ENCODE measurements around the gene CAMSAP2. TPM values are rescaled to one million over a fixed set of nuclear protein-coding genes. Genes with fewer than 3 reads are reported as not detected.
"Not testable (repeated sequence)": the region's sequence is repeated elsewhere in the genome, so short reads cannot be mapped to it uniquely, and the experiment has no call there.

The CAMSAP2 gene
- total RNA-seq, 1 donor from 2014 or later = 21.4 TPM

DNA sequence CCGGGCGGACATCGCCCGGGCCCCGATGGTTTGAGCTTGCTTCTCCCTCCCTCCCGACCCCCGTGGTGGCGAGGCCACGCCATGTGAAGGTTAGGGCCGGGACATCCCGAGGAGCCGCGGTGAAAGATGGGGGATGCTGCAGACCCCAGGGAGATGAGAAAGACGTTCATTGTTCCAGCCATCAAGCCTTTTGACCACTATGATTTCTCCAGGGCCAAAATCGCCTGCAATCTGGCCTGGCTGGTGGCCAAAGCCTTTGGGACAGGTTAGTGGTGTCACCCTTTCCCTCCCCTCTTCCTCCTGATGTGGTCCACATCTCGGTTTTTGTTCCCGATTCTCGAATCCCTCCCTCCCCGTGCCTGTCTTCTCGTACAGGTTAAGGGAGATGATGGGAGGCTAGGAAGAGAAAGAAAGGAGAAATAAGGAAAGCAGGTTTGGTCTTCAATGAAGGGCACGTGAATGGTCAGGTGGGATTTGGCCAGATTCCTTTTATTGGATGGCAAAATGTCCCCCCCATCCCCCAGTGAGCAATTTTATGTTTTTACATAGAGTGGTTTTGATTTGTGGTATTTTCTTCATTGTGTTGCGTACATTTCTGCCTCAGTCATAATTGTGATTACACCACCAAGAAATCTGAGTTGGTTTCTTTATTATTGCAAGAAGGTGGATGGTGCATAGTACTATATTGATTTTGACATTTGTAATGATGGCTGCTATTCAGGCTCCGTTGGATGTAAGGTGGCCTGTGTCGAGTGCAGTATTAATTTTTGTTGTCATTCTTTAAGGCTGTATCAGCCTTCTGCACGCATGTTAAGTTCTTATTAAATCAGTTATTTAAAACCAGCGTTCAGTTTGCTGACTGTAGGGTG lies 1.2 kb downstream of the CAMSAP2 start:
- peak; percentile 10 for DNase-seq (ENCODE audit: low spot score)

GRCh38 chr1:200740571-200741208 lies 2.0 kb downstream of the CAMSAP2 start:
- no peak for DNase-seq (ENCODE audit: low spot score)

DNA sequence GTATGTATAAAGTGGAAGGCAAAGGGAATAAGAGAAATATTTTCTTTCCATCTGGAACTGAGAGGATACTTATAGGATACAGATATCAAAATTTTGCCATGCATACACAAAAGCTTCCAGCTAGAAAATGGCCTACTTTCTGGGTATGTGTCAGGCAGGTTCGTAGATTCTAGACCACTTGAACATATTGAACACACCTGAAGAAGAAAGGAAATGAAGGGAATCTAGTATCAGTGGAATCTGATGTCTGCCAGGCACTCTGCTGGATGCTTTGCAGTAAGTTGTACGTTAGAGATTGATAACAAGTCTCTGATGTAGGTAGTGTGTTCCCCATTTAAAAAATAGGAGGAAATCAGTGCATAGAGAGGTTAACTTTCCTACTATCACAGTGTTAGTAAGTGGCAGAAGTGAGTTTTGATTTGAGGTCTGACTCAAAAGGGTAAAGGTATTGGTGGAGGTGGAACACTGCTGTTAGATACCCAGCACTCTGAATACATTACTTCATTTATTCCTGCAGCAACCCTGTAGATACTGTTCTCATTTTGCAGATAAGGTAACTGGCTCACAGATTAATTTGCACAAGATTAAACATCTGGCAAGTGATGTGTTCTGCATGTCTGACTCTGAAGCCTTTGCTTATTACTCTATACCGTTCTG lies 3.0 kb downstream of the CAMSAP2 start:
- DNase-seq (ENCODE audit: low spot score) = no peak

DNA sequence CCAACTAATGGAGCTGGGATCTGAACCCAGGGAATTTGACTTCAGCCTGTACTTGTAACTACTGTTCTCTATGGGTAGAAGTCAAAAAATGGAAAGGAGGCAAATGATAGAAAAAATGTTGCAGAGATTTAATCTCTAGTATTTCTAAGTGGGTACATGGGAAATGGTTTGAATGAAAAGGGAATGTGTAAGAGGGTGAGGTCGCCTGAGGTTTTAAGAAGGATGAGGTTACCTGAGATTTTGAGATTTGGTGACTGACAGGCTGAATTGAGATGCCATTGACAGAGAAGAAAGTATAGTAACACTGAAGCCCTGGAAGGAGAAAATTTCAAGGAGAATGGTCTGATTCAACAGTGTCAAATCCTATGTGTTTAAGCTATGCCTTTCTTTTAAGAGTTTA lies 5.5 kb downstream of the CAMSAP2 start:
- no peak for DNase-seq (ENCODE audit: low spot score)

DNA sequence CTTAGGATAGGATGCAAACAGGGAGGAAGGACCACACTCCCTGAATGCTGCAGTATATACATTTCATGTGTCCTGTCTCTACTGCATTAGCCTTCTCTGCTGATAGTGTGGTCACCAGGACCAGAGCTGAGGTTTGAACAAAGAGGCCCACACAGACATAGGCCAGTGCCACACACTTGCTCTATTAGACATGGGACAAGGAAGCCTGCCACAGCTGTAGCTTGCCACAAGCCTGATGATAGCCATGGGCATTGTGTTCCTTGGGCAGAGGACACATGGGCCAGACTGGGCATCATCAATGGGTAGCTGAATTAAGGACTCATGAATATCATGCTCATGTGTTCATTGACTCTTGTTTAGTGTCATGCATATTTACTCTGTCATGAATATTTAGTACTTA lies 10.4 kb downstream of the CAMSAP2 start:
- no peak for DNase-seq (ENCODE audit: low spot score)

GRCh38 chr1:200750749-200751148 lies 12.1 kb downstream of the CAMSAP2 start:
- DNase-seq (ENCODE audit: low spot score) = not testable (repeated sequence)

DNA sequence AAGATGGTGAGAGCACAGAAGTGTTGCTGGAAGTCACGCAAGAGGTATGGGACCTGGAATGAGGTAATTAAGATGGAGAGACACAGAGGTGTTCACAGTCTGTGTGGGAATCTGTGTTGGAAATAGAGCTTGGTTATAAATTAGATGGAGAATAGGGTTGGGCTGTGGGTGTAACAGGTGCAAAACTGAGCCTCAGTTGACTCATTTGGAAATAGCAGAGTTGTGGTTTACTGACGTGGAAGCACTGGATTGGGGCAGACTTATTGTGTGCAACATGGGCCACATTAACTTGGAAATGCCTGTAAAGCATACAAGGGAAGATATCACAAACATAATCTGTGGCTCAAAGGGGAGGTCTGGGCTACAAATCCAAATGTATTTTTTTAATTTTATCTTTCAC lies 13.0 kb downstream of the CAMSAP2 start:
- no peak for DNase-seq (ENCODE audit: low spot score)

GRCh38 chr1:200753650-200754198 lies 15.0 kb downstream of the CAMSAP2 start:
- no peak for DNase-seq (ENCODE audit: low spot score)

DNA sequence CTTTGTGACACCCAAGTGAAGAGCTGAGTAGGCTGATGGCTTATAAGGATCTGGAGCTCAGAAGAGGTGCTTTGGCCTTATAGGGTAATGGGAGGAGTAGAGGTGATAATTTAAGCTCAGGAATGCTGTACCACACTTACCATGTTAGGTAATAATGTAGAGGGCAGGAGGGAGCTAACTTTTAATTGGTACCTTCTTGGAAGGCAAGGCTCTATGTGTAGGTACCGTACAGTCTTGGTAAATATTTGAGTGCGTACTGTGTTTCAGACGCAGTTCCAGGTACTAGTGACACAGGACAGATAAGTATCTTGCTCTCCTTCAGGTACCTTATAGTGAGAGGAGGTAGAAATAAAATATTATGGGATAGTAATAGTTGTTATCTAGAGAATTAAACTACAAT lies 16.8 kb downstream of the CAMSAP2 start:
- no peak for DNase-seq (ENCODE audit: low spot score)

DNA sequence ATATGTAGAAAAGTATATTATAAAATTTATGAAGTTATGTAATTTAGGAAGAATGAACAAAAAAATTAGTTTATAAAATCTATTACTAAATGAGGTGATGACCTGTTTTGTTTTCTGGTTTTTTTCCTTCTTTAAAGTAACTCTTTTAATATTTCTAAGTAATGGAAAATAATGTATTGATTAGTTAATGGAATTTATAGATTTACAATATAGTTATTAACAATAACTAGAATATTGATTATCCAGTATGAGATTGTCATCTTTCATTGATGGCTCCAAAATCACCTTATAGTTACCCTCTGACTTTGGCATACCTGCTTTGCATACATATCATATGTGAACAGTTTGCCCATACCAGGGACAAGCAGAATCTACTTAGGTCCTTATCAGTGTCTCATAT lies 23.4 kb downstream of the CAMSAP2 start:
- no peak for DNase-seq (ENCODE audit: low spot score)

GRCh38 chr1:200767321-200767720 lies 28.6 kb downstream of the CAMSAP2 start:
- DNase-seq (ENCODE audit: low spot score) = no peak

DNA sequence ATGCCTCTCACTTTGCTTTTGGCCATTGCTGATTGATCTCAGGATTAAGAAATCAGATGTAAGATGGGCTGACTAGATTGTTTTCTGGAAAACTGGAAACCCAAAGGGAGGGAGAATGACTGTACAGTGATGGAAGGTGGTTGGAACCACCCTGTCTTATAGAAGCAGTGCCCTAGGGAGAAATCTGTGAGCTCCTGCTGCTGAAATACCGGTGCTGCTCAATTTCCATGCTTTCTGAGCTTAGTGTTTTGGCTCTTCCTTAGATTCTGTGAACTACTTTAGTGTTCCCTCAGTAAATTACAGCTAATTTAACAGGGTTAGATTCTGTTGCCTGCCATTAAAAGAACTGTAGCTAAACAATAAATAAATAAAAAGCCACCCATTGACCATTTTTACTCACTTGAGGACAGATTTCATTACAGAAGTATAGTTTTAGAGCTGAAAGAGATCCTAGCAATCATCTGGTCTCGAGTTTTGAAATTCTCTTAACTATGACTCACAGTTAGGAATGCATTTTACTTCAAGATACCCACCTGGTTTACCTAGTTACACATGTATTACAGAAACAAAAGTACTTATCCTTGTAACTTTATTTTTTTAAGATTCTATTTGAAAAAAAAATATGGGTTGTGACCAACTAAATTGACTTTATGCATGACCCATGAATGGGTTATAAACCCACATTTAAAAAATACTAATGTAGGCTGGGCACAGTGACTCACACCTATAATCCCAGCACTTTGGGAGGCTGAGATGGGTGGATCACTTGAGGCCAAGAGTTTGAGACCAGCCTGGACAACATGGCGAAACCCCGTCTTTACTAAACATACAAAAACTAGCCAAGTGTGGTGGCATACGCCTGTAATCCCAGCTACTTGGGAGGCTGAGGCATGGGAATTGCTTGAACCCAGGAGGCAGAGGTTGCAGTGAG lies 33.2 kb downstream of the CAMSAP2 start:
- DNase-seq (ENCODE audit: low spot score) = no peak

- no peak for DNase-seq (ENCODE audit: low spot score)
Observed at GRCh38 chr1:200774311-200774710, 35.6 kb downstream of the CAMSAP2 start.

GRCh38 chr1:200774735-200775444 lies 36.2 kb downstream of the CAMSAP2 start:
- DNase-seq (ENCODE audit: low spot score) = no peak

GRCh38 chr1:200775850-200776249 lies 37.2 kb downstream of the CAMSAP2 start:
- DNase-seq (ENCODE audit: low spot score) = no peak

DNA sequence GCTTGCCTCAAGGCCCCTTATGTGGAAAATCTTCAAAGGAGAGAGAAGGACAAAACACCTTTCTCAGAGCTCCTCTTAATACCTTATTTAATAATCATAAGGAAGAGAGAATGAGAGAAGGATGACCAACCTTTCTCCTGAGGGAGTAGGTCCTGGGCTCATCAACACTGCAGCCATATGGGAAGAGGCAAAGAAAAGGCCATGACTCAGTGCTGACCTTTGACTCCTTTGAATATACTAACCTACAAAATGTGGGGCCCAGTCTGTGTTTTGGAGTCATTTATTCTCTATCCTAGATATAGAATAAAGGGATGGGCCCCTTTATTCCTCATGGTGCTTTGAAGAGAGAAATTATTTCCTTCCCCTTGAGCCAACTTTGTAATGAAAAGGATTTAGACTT lies 38.3 kb downstream of the CAMSAP2 start:
- no peak for DNase-seq (ENCODE audit: low spot score)

- DNase-seq (ENCODE audit: low spot score) = no peak
Observed at GRCh38 chr1:200778766-200779165, 40.1 kb downstream of the CAMSAP2 start.

GRCh38 chr1:200779326-200779725 lies 40.6 kb downstream of the CAMSAP2 start:
- DNase-seq (ENCODE audit: low spot score) = no peak

DNA sequence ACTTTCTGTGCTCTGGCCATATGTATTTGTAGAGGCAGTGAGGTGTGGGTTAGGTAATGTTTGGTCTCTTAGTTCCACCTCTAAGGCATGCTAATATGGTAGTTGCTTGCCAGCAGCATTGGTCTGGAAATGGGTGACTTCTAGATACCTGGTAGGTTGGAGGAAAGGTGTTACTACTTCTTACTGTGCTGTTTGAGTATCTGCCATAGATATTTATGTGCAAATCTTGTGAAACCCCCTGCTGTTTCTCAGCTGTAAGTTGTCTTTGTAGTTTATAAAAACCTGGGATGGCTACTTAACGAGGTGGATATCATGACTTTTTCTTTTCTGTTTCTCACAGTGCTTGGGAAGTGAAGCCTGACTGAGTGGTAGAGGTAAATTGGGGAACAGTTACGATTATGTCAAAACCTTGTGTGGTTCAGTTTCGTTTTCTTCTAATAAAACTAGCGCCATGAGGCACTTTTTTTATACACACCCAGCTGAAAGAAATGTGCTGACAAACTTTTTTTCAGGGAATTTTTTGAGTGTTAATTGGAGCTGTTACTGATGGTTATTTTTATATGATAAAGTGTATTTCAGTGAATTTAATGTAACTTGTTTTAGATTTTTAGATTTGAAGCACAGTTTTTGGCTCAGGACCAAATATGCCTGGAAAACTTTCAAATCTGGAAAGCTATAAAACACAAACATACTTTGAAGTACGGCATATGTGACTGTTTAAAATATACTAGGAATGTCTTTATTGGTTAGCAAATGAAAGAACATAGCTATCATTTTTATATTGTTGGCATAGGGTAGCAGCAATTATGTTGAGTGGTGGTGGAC lies 42.1 kb downstream of the CAMSAP2 start:
- no peak for DNase-seq (ENCODE audit: low spot score)

- no peak for DNase-seq (ENCODE audit: low spot score)
Observed at GRCh38 chr1:200783926-200784325, 45.2 kb downstream of the CAMSAP2 start.
